Heart right ventricle (tissue), 16 donors: ENCODE data around the gene UBE2E1. TPM values are rescaled to one million over a fixed set of nuclear protein-coding genes. Genes with fewer than 3 reads are reported as not detected.
A peak's percentile ranks its signal among the peaks of the same experiment; 100 is the strongest.

Experiments used
- ATAC-seq, 8 donors: fragments of 200-7000 bp; cut with Tn5 transposase; one replicate each; pipeline ENCODE4 v1.9.1; 2020; ENCODE audit warnings: mild to moderate bottlenecking in 8 of 8, moderate library complexity in 8 of 8, moderate number of reproducible peaks in 1 of 8
- DNase-seq, 2 donors: peaks; one replicate each; pipeline ENCODE4 v3.0.0-alpha.2; 2020
- H3K27ac ChIP-seq, 10 donors: fragments of 200-600 bp; sonication (generic) in 2 of 10; one replicate each; pipeline versions ENCODE4 v1.5.0 to v1.8.0; 2020 to 2022; ENCODE audit warnings: mild to moderate bottlenecking in 3 of 10
- H3K27me3 ChIP-seq, 7 donors: fragments of 200-600 bp; one replicate each; pipeline ENCODE4 v1.8.0; 2021 to 2022; ENCODE audit warnings: mild to moderate bottlenecking in 2 of 7
- H3K36me3 ChIP-seq, 9 donors: fragments of 200-600 bp; sonication (generic) in 1 of 9; one replicate each; pipeline versions ENCODE4 v1.5.0 to v1.8.0; 2020 to 2022; ENCODE audit warnings: mild to moderate bottlenecking in 2 of 9
- H3K4me1 ChIP-seq, 9 donors: fragments of 200-600 bp; sonication (generic) in 1 of 9; one replicate each; pipeline versions ENCODE4 v1.5.0 to v1.8.0; 2020 to 2022; ENCODE audit warnings: mild to moderate bottlenecking in 4 of 9
- H3K4me3 ChIP-seq, 10 donors: fragments of 200-600 bp; sonication (generic) in 2 of 10; one replicate each; pipeline versions ENCODE4 v1.5.0 to v1.8.0; 2020 to 2022; ENCODE audit warnings: mild to moderate bottlenecking in 7 of 10, moderate library complexity in 2 of 10
- H3K9me3 ChIP-seq, 11 donors: fragments of 200-600 bp in 10 of 11; sonication (generic) in 2 of 11; one replicate each; pipeline versions ENCODE4 v1.5.0 to v1.8.0; 2013 to 2022; ENCODE audit warnings: mild to moderate bottlenecking in 2 of 11, control low read depth in 1 of 11, moderate library complexity in 1 of 11
- WGBS, 2 donors: extraction: QIAGEN DNeasy Blood & Tissue Kit; methylation state at CpG; one replicate each; pipeline ENCODE4 v1.1.7; 2013; ENCODE audit warnings: inconsistent platforms in 1 of 2; 5-methylcytosine and 5-hydroxymethylcytosine counted together
- intact Hi-C, 10 donors: fragments of 100-400 bp; cut with DNase I; formaldehyde crosslinking; loops; one replicate each; pipeline versions ENCODE4 v1.11.1 to v1.14.2; 2022
- polyA plus RNA-seq, 2 donors: library from polyadenylated mRNA; stranded (reverse); fragments of 200-250 nt; gene quantifications; one replicate each; pipeline ENCODE4 v1.2.3, GENCODE V29; 2013
- total RNA-seq, 10 donors: library from RNA; stranded (reverse); fragmentation: NEBNext Ultra II Directional in 3 of 10; extraction: Animal tissue kit (Norgen Biotek cat#: 25700) in 3 of 10; gene quantifications; one replicate each; pipeline versions ENCODE4 v1.2.1 to v1.2.4, GENCODE V29; 2021 to 2023
- TF ChIP-seq, protein P1 (sequence below), 9 donors: fragments of 200-600 bp; sonication (generic) in 2 of 9; IDR thresholded peaks; one replicate each; pipeline versions ENCODE4 v1.5.0 to v1.8.0; 2021 to 2022; ENCODE audit warnings: antibody characterized with exemption in 9 of 9, mild to moderate bottlenecking in 5 of 9, moderate library complexity in 1 of 9
- donor health status: Arrhythmogenic right ventricular cardiomyopathy.
- donor health status: ischemic (EF 13 %, LVEDD 7.1; RV severe dilation, severe dysfunction).
- donor health status: healthy with polysubstance abuse.
- donor health status: DM: no; HTN: yes; CAD: no.
- donor health status: DM: no; HTN: no; CAD: no.
- donor health status: ischemic (EF 25% LVEDD 6.9; RV normal size, moderate dysfunction).
- donor health status: ischemic (EF 25% LVEDD 5.7; RV mildly dilated, moderate dysfunction).
- donor health status: healthy.
- donor health status: DM: yes; HTN: yes; CAD: no.
- donor health status: Ischemic cardiomyopathy.
- donor health status: ischemic (EF 35%, LVEDD 5.7; RV mildly dilated, moderate dysfunction).
- donor health status: nonischemic (EF 11% LVEDD 7.7; RV severe dilation, severe dysfunction).
- donor health status: DM: yes; HTN: yes; CAD: no.
- donor health status: PGD.
- donor health status: ischemic (EF 29% LVEDD 5.4; RV normal size, mild dysfunction).
- donor health status: nonischemic (EF 23%, LVEDD 6.1; RV moderate dilation, normal function).

The UBE2E1 gene
- total and polyA plus RNA-seq, 12 donors: 45.2 to 88.8 (median 64.5) TPM

GRCh38 chr3:23816721-23817120, 11.0 kb downstream of the UBE2E1 start:
- H3K27ac ChIP-seq: no peak overlapping the region
- no peaks in the 10 kb centered on the region for H3K9me3 ChIP-seq
- H3K27me3 ChIP-seq: no peaks in the 10 kb centered on the region
- intact Hi-C loops: loop anchor here in 3 of 10 donors (10.0 kb wide), 2 partner anchors 48 to 612 kb away; partner anchors contain the start of gene UBE2E2 (in 1 of the 3)
- DNase-seq (no peak), ATAC-seq (no peak)
- TF ChIP-seq, protein P1, sequence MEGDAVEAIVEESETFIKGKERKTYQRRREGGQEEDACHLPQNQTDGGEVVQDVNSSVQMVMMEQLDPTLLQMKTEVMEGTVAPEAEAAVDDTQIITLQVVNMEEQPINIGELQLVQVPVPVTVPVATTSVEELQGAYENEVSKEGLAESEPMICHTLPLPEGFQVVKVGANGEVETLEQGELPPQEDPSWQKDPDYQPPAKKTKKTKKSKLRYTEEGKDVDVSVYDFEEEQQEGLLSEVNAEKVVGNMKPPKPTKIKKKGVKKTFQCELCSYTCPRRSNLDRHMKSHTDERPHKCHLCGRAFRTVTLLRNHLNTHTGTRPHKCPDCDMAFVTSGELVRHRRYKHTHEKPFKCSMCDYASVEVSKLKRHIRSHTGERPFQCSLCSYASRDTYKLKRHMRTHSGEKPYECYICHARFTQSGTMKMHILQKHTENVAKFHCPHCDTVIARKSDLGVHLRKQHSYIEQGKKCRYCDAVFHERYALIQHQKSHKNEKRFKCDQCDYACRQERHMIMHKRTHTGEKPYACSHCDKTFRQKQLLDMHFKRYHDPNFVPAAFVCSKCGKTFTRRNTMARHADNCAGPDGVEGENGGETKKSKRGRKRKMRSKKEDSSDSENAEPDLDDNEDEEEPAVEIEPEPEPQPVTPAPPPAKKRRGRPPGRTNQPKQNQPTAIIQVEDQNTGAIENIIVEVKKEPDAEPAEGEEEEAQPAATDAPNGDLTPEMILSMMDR (IDR thresholded peaks at IDR 0.05): no peak
- no peak overlapping the region for H3K4me3 ChIP-seq
- peaks cover 0 to 68% (median 43%) of the 10 kb centered on the region in 9 donors for H3K4me1 ChIP-seq
- whole genome bisulfite sequencing, 2 donors: 97 to 99% methylated on average over 2 of the region's 2 CpGs
- H3K36me3 ChIP-seq: peaks cover 0 to 22% (median 0%) of the 10 kb centered on the region in 9 donors

DNA sequence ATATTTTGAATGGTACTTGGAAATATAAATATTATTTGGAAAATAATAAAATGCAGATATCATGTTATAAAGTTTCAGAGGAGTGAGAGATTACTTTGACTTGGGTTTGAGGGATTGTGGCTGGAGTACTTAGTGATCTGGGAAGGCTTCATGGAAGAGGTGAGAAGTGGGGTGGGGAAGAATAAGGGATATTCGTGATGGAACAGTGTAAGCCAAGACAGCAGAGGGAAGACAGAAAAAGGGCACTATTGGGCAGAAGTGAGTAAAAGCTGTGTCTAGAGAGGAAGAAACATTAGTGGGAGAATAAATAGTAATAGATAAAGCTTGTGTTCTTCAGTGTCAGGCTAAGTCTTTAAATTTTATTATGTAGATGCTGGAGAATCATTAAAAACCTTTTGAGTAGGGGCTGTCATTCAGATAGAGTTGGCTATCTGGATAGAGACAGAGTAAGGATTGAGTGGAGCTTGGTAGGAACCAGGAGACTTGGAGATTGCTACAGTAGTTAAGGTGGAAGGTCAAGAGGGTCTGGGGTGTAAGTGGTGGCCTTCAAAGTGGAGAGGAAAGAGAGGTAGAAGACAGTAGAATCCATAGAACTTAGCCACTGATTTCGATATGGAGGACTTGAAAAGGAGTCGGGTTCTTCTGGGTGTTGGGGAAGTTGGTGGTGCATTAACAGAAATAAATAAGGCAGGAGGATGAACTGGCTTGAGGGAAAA, 11.9 kb downstream of the UBE2E1 start:
- no peak overlapping the region for H3K27ac ChIP-seq
- ATAC-seq: no peak

GRCh38 chr3:23819599-23820360, 14.0 kb downstream of the UBE2E1 start:
- Histone ChIP-seq H3K4me1 (peaks cover 0 to 72% (median 51%) of the 10 kb centered on the region in 9 donors), H3K27me3 (no peaks in the 10 kb centered on the region), H3K4me3 (no peak overlapping the region), H3K36me3 (peaks cover 0 to 7% (median 0%) of the 10 kb centered on the region in 9 donors), H3K9me3 (no peaks in the 10 kb centered on the region), H3K27ac (no peak overlapping the region)
- 58 to 63% methylated on average over 5 of the region's 5 CpGs for WGBS, 2 donors
- intact Hi-C loops: loop anchor here in 3 of 10 donors (10.0 kb wide), 2 partner anchors 45 to 615 kb away; partner anchors contain the start of gene UBE2E2 (in 1 of the 3)
- no peak for DNase-seq
- peak in 2 of 8 donors; percentile 51 to 58 for ATAC-seq
- TF ChIP-seq, protein P1 (IDR thresholded peaks at IDR 0.05): no peak

More for the DNA sequence above, 11.9 kb downstream of the UBE2E1 start:
- intact Hi-C loops: loop anchor here in 3 of 10 donors (10.0 kb wide), 2 partner anchors 47 to 613 kb away; partner anchors contain the start of gene UBE2E2 (in 1 of the 3)
- Histone ChIP-seq H3K9me3 (no peaks in the 10 kb centered on the region), H3K4me1 (peaks cover 0 to 60% (median 38%) of the 10 kb centered on the region in 9 donors), H3K36me3 (peaks cover 0 to 13% (median 0%) of the 10 kb centered on the region in 9 donors), H3K27me3 (no peaks in the 10 kb centered on the region), H3K4me3 (no peak overlapping the region)
- TF ChIP-seq, protein P1 (IDR thresholded peaks at IDR 0.05): no peak
- no peak for DNase-seq
- 91 to 96% methylated on average over 3 of the region's 3 CpGs for WGBS, 2 donors

DNA sequence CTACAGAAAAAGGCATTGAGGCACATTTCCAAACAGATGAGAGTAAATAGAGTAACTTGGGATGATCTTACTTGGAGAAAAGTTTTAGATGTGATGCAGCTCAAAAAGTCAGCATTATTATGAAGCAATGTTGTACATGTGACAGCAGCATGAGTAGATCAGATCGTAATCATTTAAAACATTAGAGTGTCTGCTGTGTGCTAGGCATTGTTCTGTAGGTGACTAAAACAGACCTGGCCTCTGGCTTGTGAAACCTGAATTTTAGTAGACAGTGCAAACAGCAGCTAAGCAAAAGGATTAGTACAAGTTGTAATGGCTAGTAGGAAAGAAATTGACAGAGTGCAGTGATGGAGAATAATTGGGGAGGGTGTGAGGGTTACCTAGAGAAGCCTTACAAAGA, 15.1 kb downstream of the UBE2E1 start:
- ATAC-seq (no peak), DNase-seq (no peak)
- Histone ChIP-seq H3K36me3 (peaks cover 0 to 7% (median 0%) of the 10 kb centered on the region in 9 donors), H3K9me3 (no peaks in the 10 kb centered on the region), H3K4me3 (no peak overlapping the region), H3K27me3 (no peaks in the 10 kb centered on the region), H3K27ac (no peak overlapping the region), H3K4me1 (peaks cover 0 to 72% (median 46%) of the 10 kb centered on the region in 9 donors)
- TF ChIP-seq, protein P1 (IDR thresholded peaks at IDR 0.05): no peak
- 95 to 100% methylated on average over 1 of the region's 1 CpG for WGBS, 2 donors
- intact Hi-C loops: no loop called here
